HepG2 (cell line): ENCODE measurements around the gene RREB1. TPM values are rescaled to one million over a fixed set of nuclear protein-coding genes. Genes with fewer than 3 reads are reported as not detected.

Experiments used
- ATAC-seq: fragments of 200-7000 bp; cut with Tn5 transposase; 3 replicates; pipeline ENCODE4 v1.9.1; 2020; ENCODE audit warnings: mild to moderate bottlenecking, moderate library complexity
- BruUV-seq: library from RNA; stranded (reverse); fragments of 400-500 nt; replicated peaks from 2 replicates; lab custom pipeline; 2021; lab: Mats Ljungman, UMichigan
- CTCF ChIA-PET: fragments of 300-600 bp; formaldehyde crosslinking; extraction: SDS; loops from one replicate; lab custom pipeline; 2021; ENCODE audit warnings: low total read pairs, inconsistent platforms, low intra/inter-chr PET ratio; lab: Yijun Ruan, JAX
- POLR2A ChIA-PET: fragments of 350-600 bp; sonication (Branson Sonifier 250); formaldehyde crosslinking; loops from one replicate; lab custom pipeline; 2020; ENCODE audit warnings: antibody characterized with exemption, inconsistent platforms; lab: Yijun Ruan, JAX
- DNase-seq: peaks from one replicate; pipeline ENCODE4 v3.0.0-alpha.2; 2015; ENCODE audit warnings: low spot score
- FAIRE-seq: peaks from 3 replicates; lab custom pipeline; 2011; peaks lifted over from hg19 to GRCh38; lab: Jason Lieb, UNC
- H2AFZ ChIP-seq: one replicate; pipeline ENCODE4 v1.6.1; 2011; ENCODE audit warnings: low read length, inconsistent platforms
- H3K27ac ChIP-seq: fragments of 300-600 bp; 3 replicates; pipeline ENCODE4 v1.8.0; 2011; ENCODE audit warnings: mixed run types, mild to moderate bottlenecking, mixed read lengths, low read length, inconsistent platforms; ENCODE audit not compliant: insufficient read depth; ENCODE audit errors: extremely low read length
- H3K27me3 ChIP-seq, 2 experiments: fragments of 200-600 bp in 1 of 2; 2 replicates in 1 of 2; 3 replicates in 1 of 2; pipeline versions ENCODE4 v1.6.0 to v1.8.0; 2011; ENCODE audit warnings: low read length in 2 of 2, mild to moderate bottlenecking in 2 of 2, moderate library complexity in 2 of 2, inconsistent platforms in 1 of 2; ENCODE audit not compliant: insufficient read depth in 2 of 2, control insufficient read depth in 1 of 2
- H3K36me3 ChIP-seq, 2 experiments: fragments of 200-600 bp in 1 of 2; replicated peaks in 1 of 2; 2 replicates in 1 of 2; 3 replicates in 1 of 2; pipeline versions ENCODE4 v1.5.1 to v1.8.0; 2011; ENCODE audit warnings: low read length in 2 of 2, inconsistent platforms in 1 of 2; ENCODE audit not compliant: insufficient read depth in 2 of 2, control insufficient read depth in 1 of 2
- H3K4me1 ChIP-seq: 2 replicates; pipeline ENCODE4 v1.5.1; 2012; ENCODE audit warnings: low read length, inconsistent platforms; ENCODE audit not compliant: insufficient read depth
- H3K4me2 ChIP-seq: 2 replicates; pipeline ENCODE4 v1.6.0; 2011; ENCODE audit warnings: low read depth, low read length, inconsistent platforms
- H3K4me3 ChIP-seq, 3 experiments: fragments of 200-600 bp in 1 of 3; sonication (generic), shearing (Covaris generic) in 1 of 3; replicated peaks in 1 of 3; 2 replicates each; pipeline ENCODE4 v1.5.1; 2011 to 2016; ENCODE audit warnings: low read length in 3 of 3, inconsistent platforms in 2 of 3, low read depth in 2 of 3, mild to moderate bottlenecking in 2 of 3, control low read depth in 1 of 3, mixed read lengths in 1 of 3; ENCODE audit not compliant: insufficient read depth in 1 of 3
- H3K79me2 ChIP-seq: one replicate; pipeline ENCODE4 v1.6.1; 2011; ENCODE audit warnings: low read length, inconsistent platforms; ENCODE audit not compliant: insufficient read depth
- H3K9ac ChIP-seq: 2 replicates; pipeline ENCODE4 v1.6.0; 2011; ENCODE audit warnings: mild to moderate bottlenecking, low read depth, low read length, inconsistent platforms; ENCODE audit not compliant: insufficient read depth
- H3K9me3 ChIP-seq: 2 replicates; pipeline ENCODE4 v1.5.1; 2012; ENCODE audit warnings: mild to moderate bottlenecking, low read length
- H4K20me1 ChIP-seq: 2 replicates; pipeline ENCODE4 v1.6.0; 2011; ENCODE audit warnings: inconsistent platforms, mild to moderate bottlenecking, low read length, moderate library complexity; ENCODE audit not compliant: insufficient read depth
- CBFB ChIP-seq: sonication (generic); formaldehyde crosslinking; IDR thresholded peaks from 2 replicates; pipeline ENCODE4 v1.4.0; 2020; ENCODE audit warnings: missing genetic modification reagents
- FOXA1 ChIP-seq, 2 experiments: fragments of 450-650 bp in 1 of 2; sonication (generic) in 1 of 2; formaldehyde crosslinking in 1 of 2; IDR thresholded peaks; 2 replicates each; pipeline versions ENCODE4 v1.4.0 to v1.6.1; 2016 to 2020; ENCODE audit warnings: missing genetic modification reagents in 1 of 2
- MIER3 ChIP-seq: IDR thresholded peaks from 2 replicates; pipeline ENCODE4 v1.6.1; 2016; ENCODE audit warnings: missing compliant biosample characterization, borderline replicate concordance
- NFYB ChIP-seq: sonication (generic); formaldehyde crosslinking; IDR thresholded peaks from 2 replicates; pipeline ENCODE4 v1.4.0; 2020; ENCODE audit warnings: missing genetic modification reagents
- TAF1 ChIP-seq: sonication (generic); formaldehyde crosslinking; IDR thresholded peaks from 2 replicates; pipeline ENCODE4 v1.4.0; 2020; ENCODE audit warnings: missing genetic modification reagents
- ZFP90 ChIP-seq: sonication (generic); formaldehyde crosslinking; IDR thresholded peaks from 2 replicates; pipeline ENCODE4 v1.8.0; 2022; ENCODE audit warnings: missing genetic modification reagents, mild to moderate bottlenecking, inconsistent platforms, borderline replicate concordance
- ZNF383 ChIP-seq: sonication (generic); formaldehyde crosslinking; IDR thresholded peaks from 2 replicates; pipeline ENCODE4 v1.4.0; 2020; ENCODE audit warnings: missing genetic modification reagents, mild to moderate bottlenecking, borderline replicate concordance
- ZNF850 ChIP-seq: sonication (generic); formaldehyde crosslinking; conservative IDR thresholded peaks from 2 replicates; pipeline ENCODE4 v1.9.0; 2021; ENCODE audit warnings: mild to moderate bottlenecking, missing genetic modification reagents
- ZSCAN22 ChIP-seq: sonication (generic); formaldehyde crosslinking; IDR thresholded peaks from 2 replicates; pipeline ENCODE4 v1.4.0; 2020; ENCODE audit warnings: mild to moderate bottlenecking, missing genetic modification reagents
- WGBS: methylation state at CpG from one replicate; pipeline ENCODE4 v1.1.6; 2017; ENCODE audit warnings: low lambda C conversion rate; 5-methylcytosine and 5-hydroxymethylcytosine counted together
- in situ Hi-C: cut with HindIII; loops from 2 replicates; pipeline ENCODE4 v1.10.0; 2017; ENCODE audit warnings: low pct_unique_long_range_greater_than_20kb; ENCODE audit not compliant: extremely low pct_ligation_motif_present
- intact Hi-C: fragments of 100-400 bp; cut with micrococcal nuclease; formaldehyde crosslinking; loops from one replicate; pipeline ENCODE4 v1.10.0; 2022; ENCODE audit not compliant: unreplicated experiment
- polyA plus RNA-seq, 8 experiments: library from polyadenylated mRNA; depleted of rRNA in 3 of 8; stranded (reverse) in 7 of 8; unstranded in 1 of 8; fragments of >200 nt; fragmentation: Illumina TruSeq in 4 of 8; extraction: Trizol in 4 of 8; gene quantifications; 2 replicates each; pipeline versions ENCODE4 v1.2.1 to v1.2.3, GENCODE V29; 2011 to 2016; ENCODE audit warnings: low read depth in 4 of 8, missing spikeins in 1 of 8, mixed read lengths in 1 of 8; ENCODE audit not compliant: insufficient read depth in 1 of 8
- total RNA-seq, 5 experiments: library from RNA; depleted of rRNA; stranded (reverse); fragments of >200 nt; fragmentation: Illumina TruSeq; extraction: Trizol; gene quantifications; 2 replicates each; pipeline ENCODE4 v1.2.3, GENCODE V29; 2016; ENCODE audit warnings: low read depth in 1 of 5
- TF ChIP-seq, protein P1 (sequence below): sonication (generic); formaldehyde crosslinking; IDR thresholded peaks from 2 replicates; pipeline ENCODE4 v1.9.0; 2021; ENCODE audit warnings: mild to moderate bottlenecking, missing genetic modification reagents
- TF ChIP-seq, protein P2 (sequence below): sonication (generic); formaldehyde crosslinking; IDR thresholded peaks from 2 replicates; pipeline ENCODE4 v1.4.0; 2020; ENCODE audit warnings: missing genetic modification reagents
- TF ChIP-seq, protein P3 (sequence below): sonication (generic); formaldehyde crosslinking; IDR thresholded peaks from 2 replicates; pipeline ENCODE4 v1.5.1; 2020; ENCODE audit warnings: mild to moderate bottlenecking, missing genetic modification reagents, borderline replicate concordance

The RREB1 gene
- total and polyA plus RNA-seq, 2 of the 13 experiments (the other 11 are each of a cell fraction or from before 2014, with no cell fraction given) = 6.1 to 23.2 TPM

DNA sequence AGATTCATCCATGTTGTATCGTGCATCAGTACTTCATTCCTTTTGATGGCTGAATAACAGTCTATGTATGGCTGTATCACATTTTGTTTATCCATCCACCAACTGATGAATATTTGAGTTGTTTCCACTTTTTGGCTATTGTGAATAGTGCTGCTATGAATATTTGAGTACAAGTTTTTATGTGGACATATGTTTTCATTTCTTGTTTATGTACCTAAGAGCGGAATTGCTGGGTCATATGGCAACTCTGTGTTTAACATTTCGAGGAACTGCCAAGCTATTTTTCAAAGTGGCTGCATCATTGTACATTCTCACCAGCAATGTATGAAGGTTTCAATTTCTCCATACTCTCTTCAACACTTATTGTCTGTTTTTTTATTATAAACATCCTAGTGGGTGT, 3.0 kb upstream of the RREB1 start:
- Histone ChIP-seq H2AFZ (no peak overlapping the region), H3K27me3 (peaks cover 0 to 11% of the 10 kb centered on the region in 2 experiments; a peak in 3 of 5 replicates), H4K20me1 (peaks cover 3% of the 10 kb centered on the region), H3K9ac (no peak overlapping the region), H3K36me3 (no peaks in the 10 kb centered on the region)
- BruUV-seq = no TSS peak
- FAIRE-seq = no peak
- intact Hi-C loops = loop anchor here (10.0 kb wide), 1 partner anchor 380 kb away; no protein-coding TSS in a partner anchor
- WGBS = 86% methylated on average over 3 of the region's 3 CpGs
- TF ChIP-seq, protein P1, sequence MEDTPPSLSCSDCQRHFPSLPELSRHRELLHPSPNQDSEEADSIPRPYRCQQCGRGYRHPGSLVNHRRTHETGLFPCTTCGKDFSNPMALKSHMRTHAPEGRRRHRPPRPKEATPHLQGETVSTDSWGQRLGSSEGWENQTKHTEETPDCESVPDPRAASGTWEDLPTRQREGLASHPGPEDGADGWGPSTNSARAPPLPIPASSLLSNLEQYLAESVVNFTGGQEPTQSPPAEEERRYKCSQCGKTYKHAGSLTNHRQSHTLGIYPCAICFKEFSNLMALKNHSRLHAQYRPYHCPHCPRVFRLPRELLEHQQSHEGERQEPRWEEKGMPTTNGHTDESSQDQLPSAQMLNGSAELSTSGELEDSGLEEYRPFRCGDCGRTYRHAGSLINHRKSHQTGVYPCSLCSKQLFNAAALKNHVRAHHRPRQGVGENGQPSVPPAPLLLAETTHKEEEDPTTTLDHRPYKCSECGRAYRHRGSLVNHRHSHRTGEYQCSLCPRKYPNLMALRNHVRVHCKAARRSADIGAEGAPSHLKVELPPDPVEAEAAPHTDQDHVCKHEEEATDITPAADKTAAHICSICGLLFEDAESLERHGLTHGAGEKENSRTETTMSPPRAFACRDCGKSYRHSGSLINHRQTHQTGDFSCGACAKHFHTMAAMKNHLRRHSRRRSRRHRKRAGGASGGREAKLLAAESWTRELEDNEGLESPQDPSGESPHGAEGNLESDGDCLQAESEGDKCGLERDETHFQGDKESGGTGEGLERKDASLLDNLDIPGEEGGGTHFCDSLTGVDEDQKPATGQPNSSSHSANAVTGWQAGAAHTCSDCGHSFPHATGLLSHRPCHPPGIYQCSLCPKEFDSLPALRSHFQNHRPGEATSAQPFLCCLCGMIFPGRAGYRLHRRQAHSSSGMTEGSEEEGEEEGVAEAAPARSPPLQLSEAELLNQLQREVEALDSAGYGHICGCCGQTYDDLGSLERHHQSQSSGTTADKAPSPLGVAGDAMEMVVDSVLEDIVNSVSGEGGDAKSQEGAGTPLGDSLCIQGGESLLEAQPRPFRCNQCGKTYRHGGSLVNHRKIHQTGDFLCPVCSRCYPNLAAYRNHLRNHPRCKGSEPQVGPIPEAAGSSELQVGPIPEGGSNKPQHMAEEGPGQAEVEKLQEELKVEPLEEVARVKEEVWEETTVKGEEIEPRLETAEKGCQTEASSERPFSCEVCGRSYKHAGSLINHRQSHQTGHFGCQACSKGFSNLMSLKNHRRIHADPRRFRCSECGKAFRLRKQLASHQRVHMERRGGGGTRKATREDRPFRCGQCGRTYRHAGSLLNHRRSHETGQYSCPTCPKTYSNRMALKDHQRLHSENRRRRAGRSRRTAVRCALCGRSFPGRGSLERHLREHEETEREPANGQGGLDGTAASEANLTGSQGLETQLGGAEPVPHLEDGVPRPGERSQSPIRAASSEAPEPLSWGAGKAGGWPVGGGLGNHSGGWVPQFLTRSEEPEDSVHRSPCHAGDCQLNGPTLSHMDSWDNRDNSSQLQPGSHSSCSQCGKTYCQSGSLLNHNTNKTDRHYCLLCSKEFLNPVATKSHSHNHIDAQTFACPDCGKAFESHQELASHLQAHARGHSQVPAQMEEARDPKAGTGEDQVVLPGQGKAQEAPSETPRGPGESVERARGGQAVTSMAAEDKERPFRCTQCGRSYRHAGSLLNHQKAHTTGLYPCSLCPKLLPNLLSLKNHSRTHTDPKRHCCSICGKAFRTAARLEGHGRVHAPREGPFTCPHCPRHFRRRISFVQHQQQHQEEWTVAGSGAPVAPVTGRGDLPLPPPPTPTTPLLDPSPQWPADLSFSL = no peak
- TF ChIP-seq, protein P2, sequence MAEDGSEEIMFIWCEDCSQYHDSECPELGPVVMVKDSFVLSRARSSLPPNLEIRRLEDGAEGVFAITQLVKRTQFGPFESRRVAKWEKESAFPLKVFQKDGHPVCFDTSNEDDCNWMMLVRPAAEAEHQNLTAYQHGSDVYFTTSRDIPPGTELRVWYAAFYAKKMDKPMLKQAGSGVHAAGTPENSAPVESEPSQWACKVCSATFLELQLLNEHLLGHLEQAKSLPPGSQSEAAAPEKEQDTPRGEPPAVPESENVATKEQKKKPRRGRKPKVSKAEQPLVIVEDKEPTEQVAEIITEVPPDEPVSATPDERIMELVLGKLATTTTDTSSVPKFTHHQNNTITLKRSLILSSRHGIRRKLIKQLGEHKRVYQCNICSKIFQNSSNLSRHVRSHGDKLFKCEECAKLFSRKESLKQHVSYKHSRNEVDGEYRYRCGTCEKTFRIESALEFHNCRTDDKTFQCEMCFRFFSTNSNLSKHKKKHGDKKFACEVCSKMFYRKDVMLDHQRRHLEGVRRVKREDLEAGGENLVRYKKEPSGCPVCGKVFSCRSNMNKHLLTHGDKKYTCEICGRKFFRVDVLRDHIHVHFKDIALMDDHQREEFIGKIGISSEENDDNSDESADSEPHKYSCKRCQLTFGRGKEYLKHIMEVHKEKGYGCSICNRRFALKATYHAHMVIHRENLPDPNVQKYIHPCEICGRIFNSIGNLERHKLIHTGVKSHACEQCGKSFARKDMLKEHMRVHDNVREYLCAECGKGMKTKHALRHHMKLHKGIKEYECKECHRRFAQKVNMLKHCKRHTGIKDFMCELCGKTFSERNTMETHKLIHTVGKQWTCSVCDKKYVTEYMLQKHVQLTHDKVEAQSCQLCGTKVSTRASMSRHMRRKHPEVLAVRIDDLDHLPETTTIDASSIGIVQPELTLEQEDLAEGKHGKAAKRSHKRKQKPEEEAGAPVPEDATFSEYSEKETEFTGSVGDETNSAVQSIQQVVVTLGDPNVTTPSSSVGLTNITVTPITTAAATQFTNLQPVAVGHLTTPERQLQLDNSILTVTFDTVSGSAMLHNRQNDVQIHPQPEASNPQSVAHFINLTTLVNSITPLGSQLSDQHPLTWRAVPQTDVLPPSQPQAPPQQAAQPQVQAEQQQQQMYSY (CRISPR knock-in tag) = no peak
- TF ChIP-seq MIER3 (no peak), ZNF383 (CRISPR knock-in tag) (no peak), CBFB (no peak), ZFP90 (CRISPR knock-in tag) (no peak), TAF1 (CRISPR knock-in tag) (no peak), NFYB (no peak), ZSCAN22 (CRISPR knock-in tag) (no peak), ZNF850 (no peak), FOXA1 (IDR thresholded peaks at IDR 0.05) (no peak), FOXA1 (CRISPR knock-in tag; IDR thresholded peaks at IDR 0.05) (no peak)
- TF ChIP-seq, protein P3, sequence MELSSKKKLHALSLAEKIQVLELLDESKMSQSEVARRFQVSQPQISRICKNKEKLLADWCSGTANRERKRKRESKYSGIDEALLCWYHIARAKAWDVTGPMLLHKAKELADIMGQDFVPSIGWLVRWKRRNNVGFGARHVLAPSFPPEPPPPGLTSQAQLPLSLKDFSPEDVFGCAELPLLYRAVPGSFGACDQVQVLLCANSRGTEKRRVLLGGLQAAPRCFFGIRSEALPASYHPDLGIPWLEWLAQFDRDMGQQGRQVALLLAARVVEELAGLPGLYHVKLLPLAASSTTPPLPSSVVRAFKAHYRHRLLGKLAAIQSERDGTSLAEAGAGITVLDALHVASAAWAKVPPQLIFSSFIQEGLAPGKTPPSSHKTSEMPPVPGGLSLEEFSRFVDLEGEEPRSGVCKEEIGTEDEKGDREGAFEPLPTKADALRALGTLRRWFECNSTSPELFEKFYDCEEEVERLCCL (CRISPR knock-in tag) = no peak
- TF ChIP-seq, all 625 proteins: peak for 0
- ATAC-seq = no peak
- Histone ChIP-seq H3K4me3 (no peak overlapping the region), H3K4me1 (peaks cover 37% of the 10 kb centered on the region), H3K27ac (no peak overlapping the region), H3K9me3 (no peaks in the 10 kb centered on the region), H3K79me2 (peaks cover 18% of the 10 kb centered on the region), H3K4me2 (no peak overlapping the region)
- ChIA-PET CTCF (no interaction called here), POLR2A (no interaction called here)
- DNase-seq = no peak
- in situ Hi-C loops = no loop called here
